Esophagus squamous epithelium (tissue), 4 donors: Measurements from ENCODE around the gene TTC22.

Experiments used
- CTCF ChIP-seq, 6 experiments: fragments of 450-650 bp in 4 of 6; fragments of 200-600 bp in 2 of 6; sonication (generic) in 2 of 6; IDR thresholded peaks; one replicate each; pipeline ENCODE4 v1.5.1; 2016 to 2019; ENCODE audit warnings: antibody characterized with exemption in 6 of 6, mild to moderate bottlenecking in 4 of 6, moderate library complexity in 4 of 6
- POLR2A ChIP-seq, 4 donors: fragments of 450-650 bp; IDR thresholded peaks; one replicate each; pipeline ENCODE4 v1.6.1; 2017; ENCODE audit warnings: antibody characterized with exemption in 4 of 4, mild to moderate bottlenecking in 4 of 4, moderate library complexity in 3 of 4

- TF ChIP-seq CTCF (IDR thresholded peaks at IDR 0.05) (no peak), POLR2A (IDR thresholded peaks at IDR 0.05) (no peak)
Observed at GRCh38 chr1:54845772-54846171, 44.6 kb upstream of the TTC22 start.
